ENCODE results near the gene RALGAPA2. TPM values are rescaled to one million over a fixed set of nuclear protein-coding genes. Genes with fewer than 3 reads are reported as not detected.

RALGAPA2 gene
- total RNA-seq, 1 donor = 6.2 TPM

DNA sequence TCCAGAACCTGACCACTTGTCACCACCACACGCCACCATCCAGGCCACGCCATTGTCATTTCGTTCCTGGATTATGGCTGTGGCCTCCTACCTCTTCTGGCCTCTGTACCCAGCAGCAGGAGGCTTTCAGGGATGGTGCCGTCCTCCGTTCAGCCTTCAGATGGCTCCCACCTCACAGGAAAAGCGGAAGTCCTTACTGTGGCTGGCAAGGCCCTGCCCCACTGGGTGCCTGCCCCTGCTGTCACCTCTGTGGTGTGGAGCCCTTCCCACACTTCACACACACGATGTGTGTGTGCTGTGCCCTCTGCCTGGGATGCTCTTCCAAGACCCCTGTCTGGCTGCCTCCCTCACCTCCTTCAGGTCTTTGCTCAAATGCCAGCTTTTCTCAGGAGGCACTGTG is 275.1 kb downstream of the RALGAPA2 start:
- TF ChIP-seq CTCF (IDR thresholded peaks at IDR 0.05; ENCODE audit: extremely low read depth, low read depth, low read length) = no peak
- H3K27me3 ChIP-seq (ENCODE audit: insufficient read depth, low read length) = no peaks in the 10 kb centered on the region

GRCh38 chr20:20436689-20437088 is 275.8 kb downstream of the RALGAPA2 start:
- Histone ChIP-seq H3K27me3 (ENCODE audit: insufficient read depth, low read length) (no peaks in the 10 kb centered on the region), H3K4me2 (ENCODE audit: insufficient read depth, low read length) (no peak overlapping the region), H3K27ac (ENCODE audit: low read depth, low read length) (no peak overlapping the region), H3K79me2 (ENCODE audit: insufficient read depth, low read length) (no peaks in the 10 kb centered on the region), H3K9me3 (ENCODE audit: low read depth, low read length) (no peaks in the 10 kb centered on the region), H3K36me3 (ENCODE audit: insufficient read depth, low read length) (no peaks in the 10 kb centered on the region), H4K20me1 (ENCODE audit: insufficient read depth, low read length) (no peaks in the 10 kb centered on the region), H3K4me3 (ENCODE audit: insufficient read depth, low read length) (no peak overlapping the region), H2AFZ (ENCODE audit: low read length) (no peak overlapping the region), H3K4me1 (ENCODE audit: insufficient read depth, low read length) (no peaks in the 10 kb centered on the region)
- no peak for TF ChIP-seq CTCF (IDR thresholded peaks at IDR 0.05; ENCODE audit: extremely low read depth, low read depth, low read length)
- DNase-seq (ENCODE audit: insufficient read length, low spot score, missing footprints) = no peak

More for the DNA sequence above, 275.1 kb downstream of the RALGAPA2 start:
- no peaks in the 10 kb centered on the region for H3K9me3 ChIP-seq (ENCODE audit: low read depth, low read length)
- DNase-seq (ENCODE audit: insufficient read length, low spot score, missing footprints) = no peak
- no peak overlapping the region for H3K27ac ChIP-seq (ENCODE audit: low read depth, low read length)
- H3K36me3 ChIP-seq (ENCODE audit: insufficient read depth, low read length) = no peaks in the 10 kb centered on the region
- no peak overlapping the region for H3K4me3 ChIP-seq (ENCODE audit: insufficient read depth, low read length)
- no peak overlapping the region for H2AFZ ChIP-seq (ENCODE audit: low read length)
- H3K79me2 ChIP-seq (ENCODE audit: insufficient read depth, low read length) = no peaks in the 10 kb centered on the region
- no peaks in the 10 kb centered on the region for H3K4me1 ChIP-seq (ENCODE audit: insufficient read depth, low read length)
- no peaks in the 10 kb centered on the region for H4K20me1 ChIP-seq (ENCODE audit: insufficient read depth, low read length)
- H3K4me2 ChIP-seq (ENCODE audit: insufficient read depth, low read length) = no peak overlapping the region

GRCh38 chr20:20435453-20435852 is 277.0 kb downstream of the RALGAPA2 start:
- Histone ChIP-seq H3K4me2 (ENCODE audit: insufficient read depth, low read length) (no peak overlapping the region), H3K36me3 (ENCODE audit: insufficient read depth, low read length) (no peaks in the 10 kb centered on the region), H3K27me3 (ENCODE audit: insufficient read depth, low read length) (no peaks in the 10 kb centered on the region), H3K4me3 (ENCODE audit: insufficient read depth, low read length) (no peak overlapping the region), H3K9me3 (ENCODE audit: low read depth, low read length) (no peaks in the 10 kb centered on the region), H3K79me2 (ENCODE audit: insufficient read depth, low read length) (no peaks in the 10 kb centered on the region), H3K4me1 (ENCODE audit: insufficient read depth, low read length) (no peaks in the 10 kb centered on the region), H4K20me1 (ENCODE audit: insufficient read depth, low read length) (no peaks in the 10 kb centered on the region), H2AFZ (ENCODE audit: low read length) (no peak overlapping the region), H3K27ac (ENCODE audit: low read depth, low read length) (no peak overlapping the region)
- DNase-seq (ENCODE audit: insufficient read length, low spot score, missing footprints) = no peak
- TF ChIP-seq CTCF (IDR thresholded peaks at IDR 0.05; ENCODE audit: extremely low read depth, low read depth, low read length) = no peak

DNA sequence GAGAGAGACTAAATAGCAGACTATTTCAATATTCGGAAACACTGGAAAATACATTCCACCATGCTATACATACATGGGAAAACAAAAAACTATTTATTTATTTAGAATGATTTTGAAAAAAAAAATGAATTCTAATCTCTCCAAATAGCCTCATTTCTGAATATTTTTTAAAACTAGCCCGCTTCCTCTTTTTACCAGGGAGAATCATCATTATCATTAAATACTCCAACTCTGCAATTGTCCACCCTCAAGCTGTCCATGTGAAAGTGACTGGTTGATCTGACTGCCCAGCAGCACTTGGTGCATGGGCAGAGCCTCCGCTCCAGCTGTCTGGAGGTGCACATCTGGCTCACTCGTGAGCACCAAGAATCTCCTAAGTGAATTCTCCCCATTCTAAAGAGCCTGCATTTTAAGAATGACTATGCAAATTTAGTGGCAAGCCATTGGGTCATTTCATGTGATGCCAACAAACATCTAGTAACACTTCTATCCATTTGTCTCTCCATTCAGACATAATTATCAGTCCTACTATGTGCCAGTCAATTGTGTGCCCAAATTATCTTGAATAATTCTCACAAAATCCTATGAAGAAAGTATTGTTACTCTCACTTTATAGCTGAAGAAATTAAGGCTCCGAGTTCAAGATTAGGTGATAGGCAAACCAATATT is 279.7 kb downstream of the RALGAPA2 start:
- H3K4me2 ChIP-seq (ENCODE audit: insufficient read depth, low read length) = no peak overlapping the region
- H3K79me2 ChIP-seq (ENCODE audit: insufficient read depth, low read length) = no peaks in the 10 kb centered on the region

More for the DNA sequence above, 279.7 kb downstream of the RALGAPA2 start:
- no peaks in the 10 kb centered on the region for H3K27me3 ChIP-seq (ENCODE audit: insufficient read depth, low read length)
- no peak overlapping the region for H2AFZ ChIP-seq (ENCODE audit: low read length)
- no peaks in the 10 kb centered on the region for H4K20me1 ChIP-seq (ENCODE audit: insufficient read depth, low read length)
- H3K9me3 ChIP-seq (ENCODE audit: low read depth, low read length) = no peaks in the 10 kb centered on the region
- TF ChIP-seq CTCF (IDR thresholded peaks at IDR 0.05; ENCODE audit: extremely low read depth, low read depth, low read length) = no peak
- no peaks in the 10 kb centered on the region for H3K36me3 ChIP-seq (ENCODE audit: insufficient read depth, low read length)
- DNase-seq (ENCODE audit: insufficient read length, low spot score, missing footprints) = no peak
- H3K4me1 ChIP-seq (ENCODE audit: insufficient read depth, low read length) = no peaks in the 10 kb centered on the region
- no peak overlapping the region for H3K4me3 ChIP-seq (ENCODE audit: insufficient read depth, low read length)
- H3K27ac ChIP-seq (ENCODE audit: low read depth, low read length) = no peak overlapping the region

Data from osteoblast (primary cell).